HEK293 (cell line): ENCODE data around the gene HOXA6.

Source experiments
- BCL11B ChIP-seq: fragments of 450-650 bp; formaldehyde crosslinking; IDR thresholded peaks from 2 replicates; pipeline ENCODE4 v1.5.1; 2016; ENCODE audit warnings: low read depth, missing biosample characterization, missing genetic modification characterization
- EGR2 ChIP-seq: fragments of 450-650 bp; formaldehyde crosslinking; IDR thresholded peaks from 2 replicates; pipeline ENCODE4 v1.5.1; 2016; ENCODE audit warnings: low read depth, missing biosample characterization, missing genetic modification characterization
- FEZF1 ChIP-seq: fragments of 450-650 bp; formaldehyde crosslinking; IDR thresholded peaks from 2 replicates; pipeline ENCODE4 v1.5.1; 2016; ENCODE audit warnings: missing biosample characterization, missing genetic modification characterization
- GLIS1 ChIP-seq: fragments of 450-650 bp; formaldehyde crosslinking; IDR thresholded peaks from 2 replicates; pipeline ENCODE4 v1.5.1; 2016; ENCODE audit warnings: missing biosample characterization, missing genetic modification characterization
- KLF10 ChIP-seq: fragments of 450-650 bp; IDR thresholded peaks from 2 replicates; pipeline ENCODE4 v1.5.1; 2018; ENCODE audit warnings: missing biosample characterization, mild to moderate bottlenecking, missing genetic modification characterization
- KLF16 ChIP-seq: fragments of 450-650 bp; formaldehyde crosslinking; IDR thresholded peaks from 2 replicates; pipeline ENCODE4 v1.5.1; 2017; ENCODE audit warnings: missing biosample characterization, missing genetic modification characterization
- KLF17 ChIP-seq: fragments of 450-650 bp; formaldehyde crosslinking; IDR thresholded peaks from 2 replicates; pipeline ENCODE4 v1.5.1; 2016; ENCODE audit warnings: missing biosample characterization, missing genetic modification characterization
- KLF7 ChIP-seq: fragments of 450-650 bp; formaldehyde crosslinking; IDR thresholded peaks from 2 replicates; pipeline ENCODE4 v1.5.1; 2016; ENCODE audit warnings: missing biosample characterization, missing genetic modification characterization, borderline replicate concordance
- KLF8 ChIP-seq: fragments of 450-650 bp; formaldehyde crosslinking; IDR thresholded peaks from 2 replicates; pipeline ENCODE4 v1.5.1; 2016; ENCODE audit warnings: missing biosample characterization, missing genetic modification characterization
- OSR2 ChIP-seq: fragments of 450-650 bp; formaldehyde crosslinking; IDR thresholded peaks from 2 replicates; pipeline ENCODE4 v1.5.1; 2016; ENCODE audit warnings: missing biosample characterization, missing genetic modification characterization
- PATZ1 ChIP-seq: fragments of 450-650 bp; formaldehyde crosslinking; IDR thresholded peaks from 2 replicates; pipeline ENCODE4 v1.5.1; 2016; ENCODE audit warnings: missing biosample characterization, missing genetic modification characterization
- PRDM4 ChIP-seq: fragments of 450-650 bp; formaldehyde crosslinking; IDR thresholded peaks from 2 replicates; pipeline ENCODE4 v1.5.1; 2017; ENCODE audit warnings: missing biosample characterization, missing genetic modification characterization
- SCRT1 ChIP-seq: fragments of 450-650 bp; formaldehyde crosslinking; IDR thresholded peaks from 2 replicates; pipeline ENCODE4 v1.5.1; 2016; ENCODE audit warnings: missing biosample characterization, missing genetic modification characterization, borderline replicate concordance
- SP2 ChIP-seq: fragments of 450-650 bp; formaldehyde crosslinking; IDR thresholded peaks from 2 replicates; pipeline ENCODE4 v1.5.1; 2016; ENCODE audit warnings: missing biosample characterization, missing genetic modification characterization
- WT1 ChIP-seq: fragments of 450-650 bp; formaldehyde crosslinking; IDR thresholded peaks from 2 replicates; pipeline ENCODE4 v1.5.1; 2016; ENCODE audit warnings: missing biosample characterization, missing genetic modification characterization
- ZBTB17 ChIP-seq: fragments of 450-650 bp; formaldehyde crosslinking; IDR thresholded peaks from 2 replicates; pipeline ENCODE4 v1.5.1; 2016; ENCODE audit warnings: missing biosample characterization, missing genetic modification characterization
- ZBTB44 ChIP-seq: fragments of 450-650 bp; IDR thresholded peaks from 2 replicates; pipeline ENCODE4 v1.5.1; 2018; ENCODE audit warnings: missing biosample characterization, mild to moderate bottlenecking, missing genetic modification characterization
- ZNF239 ChIP-seq: fragments of 450-650 bp; formaldehyde crosslinking; IDR thresholded peaks from 2 replicates; pipeline ENCODE4 v1.5.1; 2016; ENCODE audit warnings: missing biosample characterization, missing genetic modification characterization
- ZNF24 ChIP-seq: fragments of 450-650 bp; formaldehyde crosslinking; IDR thresholded peaks from 2 replicates; pipeline ENCODE4 v1.5.1; 2016; ENCODE audit warnings: missing biosample characterization, missing genetic modification characterization
- ZNF324 ChIP-seq: fragments of 450-650 bp; formaldehyde crosslinking; IDR thresholded peaks from 2 replicates; pipeline ENCODE4 v1.5.1; 2016; ENCODE audit warnings: missing biosample characterization, missing genetic modification characterization
- ZNF366 ChIP-seq: fragments of 450-650 bp; formaldehyde crosslinking; conservative IDR thresholded peaks from 2 replicates; pipeline ENCODE4 v1.5.1; 2016; ENCODE audit warnings: missing biosample characterization, missing genetic modification characterization
- ZNF398 ChIP-seq: fragments of 450-650 bp; formaldehyde crosslinking; IDR thresholded peaks from 2 replicates; pipeline ENCODE4 v1.5.1; 2017; ENCODE audit warnings: missing biosample characterization, missing genetic modification characterization
- ZNF449 ChIP-seq: fragments of 450-650 bp; formaldehyde crosslinking; IDR thresholded peaks from 2 replicates; pipeline ENCODE4 v1.5.1; 2017; ENCODE audit warnings: missing biosample characterization, mild to moderate bottlenecking, missing genetic modification characterization, moderate library complexity
- ZNF501 ChIP-seq: fragments of 450-650 bp; formaldehyde crosslinking; IDR thresholded peaks from 2 replicates; pipeline ENCODE4 v1.5.1; 2016; ENCODE audit warnings: missing biosample characterization, missing genetic modification characterization
- ZNF600 ChIP-seq: fragments of 450-650 bp; formaldehyde crosslinking; IDR thresholded peaks from 2 replicates; pipeline ENCODE4 v1.5.1; 2016; ENCODE audit warnings: missing biosample characterization, missing genetic modification characterization
- ZNF701 ChIP-seq: fragments of 450-650 bp; formaldehyde crosslinking; IDR thresholded peaks from 2 replicates; pipeline ENCODE4 v1.5.1; 2016; ENCODE audit warnings: missing biosample characterization, missing genetic modification characterization
- ZNF76 ChIP-seq: fragments of 450-650 bp; formaldehyde crosslinking; IDR thresholded peaks from 2 replicates; pipeline ENCODE4; 2016; ENCODE audit warnings: low read depth, missing biosample characterization, missing genetic modification characterization, borderline replicate concordance
- ZNF830 ChIP-seq: fragments of 450-650 bp; IDR thresholded peaks from 2 replicates; pipeline ENCODE4 v1.5.0; 2018; ENCODE audit warnings: missing biosample characterization, missing genetic modification characterization, low read depth, mild to moderate bottlenecking, moderate library complexity
- ZSCAN30 ChIP-seq: fragments of 450-650 bp; IDR thresholded peaks from 2 replicates; pipeline ENCODE4 v1.5.1; 2018; ENCODE audit warnings: missing biosample characterization, mild to moderate bottlenecking, missing genetic modification characterization, moderate library complexity

The HOXA6 gene

GRCh38 chr7:27151931-27152815, 4.6 kb upstream of the HOXA6 start, which contains the start of gene HOXA3 (continued):
- no peak for TF ChIP-seq ZNF449 (tag by site-specific recombination)
- TF ChIP-seq BCL11B (tag by site-specific recombination): no peak
- peak; percentile 21; the same call in 1 of the 2 replicates for TF ChIP-seq ZBTB17
- no peak for TF ChIP-seq ZNF701 (tag by site-specific recombination)
- peak; percentile 75 for TF ChIP-seq ZBTB44 (tag by site-specific recombination)
- peak; percentile 10; the same call in 1 of the 2 replicates for TF ChIP-seq KLF10 (tag by site-specific recombination)
- peak; percentile 48 for TF ChIP-seq OSR2 (tag by site-specific recombination)
- TF ChIP-seq KLF16: peak; percentile 63; the same call in 1 of the 2 replicates
- no peak for TF ChIP-seq ZNF830 (tag by site-specific recombination)
- TF ChIP-seq PRDM4: peak; percentile 44
- TF ChIP-seq KLF17: peak; percentile 64; the same call in 1 of the 2 replicates
- TF ChIP-seq PATZ1: peak; percentile 94
- TF ChIP-seq ZNF501 (tag by site-specific recombination): 0 out of 2 replicates have a peak, but pooled peaks have one; percentile 40
- TF ChIP-seq WT1 (tag by site-specific recombination): peak; percentile 88
- peak; percentile 87 for TF ChIP-seq ZNF76 (tag by site-specific recombination)
- peak; percentile 75 for TF ChIP-seq EGR2 (tag by site-specific recombination)
- no peak for TF ChIP-seq ZSCAN30 (tag by site-specific recombination)
- TF ChIP-seq FEZF1 (tag by site-specific recombination): peak; percentile 72
- peak; percentile 26 for TF ChIP-seq SP2 (tag by site-specific recombination)
- peak; percentile 8; the same call in 1 of the 2 replicates for TF ChIP-seq ZNF600 (tag by site-specific recombination)
- TF ChIP-seq ZNF398: peak; percentile 97
- no peak for TF ChIP-seq ZNF239 (tag by site-specific recombination)
- no peak; the same call in 1 of the 2 replicates for TF ChIP-seq ZNF324 (tag by site-specific recombination)
- peak; percentile 61; the same call in 1 of the 2 replicates for TF ChIP-seq KLF7 (tag by site-specific recombination)
- peak; percentile 55 for TF ChIP-seq ZNF366
- TF ChIP-seq SCRT1: no peak
- peak; percentile 37 for TF ChIP-seq GLIS1 (tag by site-specific recombination)
- TF ChIP-seq ZNF24 (tag by site-specific recombination): no peak
- peak; percentile 74; the same call in 1 of the 2 replicates for TF ChIP-seq KLF8
